Left ventricle myocardium inferior (tissue), 1 donor: ENCODE measurements around the gene RARRES2. TPM values are rescaled to one million over a fixed set of nuclear protein-coding genes. Genes with fewer than 3 reads are reported as not detected.

ENCODE experiments used
- DNase-seq: peaks from one replicate; pipeline ENCODE4 v3.0.0-alpha.2; 2020
- H3K27ac ChIP-seq: fragments of 200-600 bp; replicated peaks from 2 replicates; pipeline ENCODE4 v1.8.0; 2021
- H3K27me3 ChIP-seq: fragments of 200-600 bp; 2 replicates; pipeline ENCODE4 v1.8.0; 2021; ENCODE audit warnings: low read depth
- H3K36me3 ChIP-seq: fragments of 200-600 bp; 2 replicates; pipeline ENCODE4 v1.8.0; 2021
- H3K4me1 ChIP-seq: fragments of 200-600 bp; 2 replicates; pipeline ENCODE4 v1.8.0; 2021
- H3K4me3 ChIP-seq: fragments of 200-600 bp; 2 replicates; pipeline ENCODE4 v1.8.0; 2021; ENCODE audit warnings: mild to moderate bottlenecking, moderate library complexity
- H3K9me3 ChIP-seq: fragments of 200-600 bp; replicated peaks from 2 replicates; pipeline ENCODE4 v1.8.0; 2021
- CTCF ChIP-seq: fragments of 200-600 bp; IDR thresholded peaks from 2 replicates; pipeline ENCODE4 v1.8.0; 2021; ENCODE audit warnings: antibody characterized with exemption, mild to moderate bottlenecking, borderline replicate concordance
- intact Hi-C: fragments of 100-400 bp; cut with micrococcal nuclease; formaldehyde crosslinking; loops from one replicate; pipeline ENCODE4 v1.11.0; 2022
- total RNA-seq: library from RNA; stranded (reverse); fragmentation: NEBNext Ultra II Directional; extraction: Animal tissue kit (Norgen Biotek cat#: 25700); gene quantifications from one replicate; pipeline ENCODE4 v1.2.1, GENCODE V29; 2021
- donor health status: DM: no; HTN: yes; CAD: no; lungs with severe emphysema.

RARRES2 gene
- total RNA-seq, 1 donor from 2014 or later = 17.6 TPM

GRCh38 chr7:150385302-150385723 lies 43.9 kb upstream of the RARRES2 start:
- no peak for TF ChIP-seq CTCF
- Histone ChIP-seq H3K9me3 (no peaks in the 10 kb centered on the region), H3K27ac (peak overlapping the region; percentile 33), H3K36me3 (peaks cover 3% of the 10 kb centered on the region), H3K4me3 (no peak overlapping the region), H3K4me1 (peaks cover 26% of the 10 kb centered on the region), H3K27me3 (no peaks in the 10 kb centered on the region)
- intact Hi-C loops = no loop called here
- DNase-seq = no peak

GRCh38 chr7:150384406-150385301 lies 43.2 kb upstream of the RARRES2 start:
- Histone ChIP-seq H3K9me3 (no peaks in the 10 kb centered on the region), H3K36me3 (no peaks in the 10 kb centered on the region), H3K4me3 (no peak overlapping the region), H3K4me1 (peaks cover 33% of the 10 kb centered on the region), H3K27me3 (no peaks in the 10 kb centered on the region), H3K27ac (no peak overlapping the region)
- intact Hi-C loops = no loop called here
- no peak for DNase-seq
- no peak for TF ChIP-seq CTCF

GRCh38 chr7:150383710-150384397 lies 42.4 kb upstream of the RARRES2 start:
- H3K27me3 ChIP-seq = no peaks in the 10 kb centered on the region
- DNase-seq = no peak
- H3K9me3 ChIP-seq = no peaks in the 10 kb centered on the region
- intact Hi-C loops = no loop called here
- no peak overlapping the region for H3K27ac ChIP-seq
- no peak for TF ChIP-seq CTCF
- no peak overlapping the region for H3K4me3 ChIP-seq
- peaks cover 33% of the 10 kb centered on the region for H3K4me1 ChIP-seq
- no peaks in the 10 kb centered on the region for H3K36me3 ChIP-seq

GRCh38 chr7:150382844-150383225 lies 41.4 kb upstream of the RARRES2 start:
- no peak overlapping the region for H3K4me3 ChIP-seq
- no peaks in the 10 kb centered on the region for H3K9me3 ChIP-seq
- H3K27me3 ChIP-seq = no peaks in the 10 kb centered on the region
- TF ChIP-seq CTCF = no peak
- intact Hi-C loops = no loop called here
- no peaks in the 10 kb centered on the region for H3K36me3 ChIP-seq
- no peak overlapping the region for H3K27ac ChIP-seq
- DNase-seq = no peak
- H3K4me1 ChIP-seq = peaks cover 42% of the 10 kb centered on the region

GRCh38 chr7:150382123-150382843 lies 40.9 kb upstream of the RARRES2 start:
- no peaks in the 10 kb centered on the region for H3K27me3 ChIP-seq
- no peaks in the 10 kb centered on the region for H3K36me3 ChIP-seq
- H3K4me3 ChIP-seq = no peak overlapping the region
- DNase-seq = no peak
- no peaks in the 10 kb centered on the region for H3K9me3 ChIP-seq
- H3K27ac ChIP-seq = no peak overlapping the region
- intact Hi-C loops = no loop called here
- peaks cover 42% of the 10 kb centered on the region for H3K4me1 ChIP-seq
- TF ChIP-seq CTCF = no peak
